Endothelial cell of umbilical vein (primary cell): ENCODE measurements around the gene LCLAT1. TPM values are rescaled to one million over a fixed set of nuclear protein-coding genes. Genes with fewer than 3 reads are reported as not detected.

Experiments
- BruUV-seq: library from RNA; stranded (reverse); fragments of 400-500 nt; replicated peaks from 2 replicates; lab custom pipeline; 2021; lab: Mats Ljungman, UMichigan
- CTCF ChIA-PET: fragments of 300-600, 350-600 bp; sonication (Branson Sonifier 250); formaldehyde crosslinking; loops from one replicate; lab custom pipeline; 2021; ENCODE audit warnings: antibody characterized with exemption, inconsistent platforms; lab: Charles Lee
- POLR2A ChIA-PET: fragments of 300-600, 350-600 bp; sonication (Branson Sonifier 250); formaldehyde crosslinking; loops from one replicate; lab custom pipeline; 2021; ENCODE audit warnings: antibody characterized with exemption, inconsistent platforms; lab: Charles Lee
- DNase-seq: peaks from one replicate; pipeline ENCODE4 v3.0.0-alpha.2; 2011; ENCODE audit warnings: low read depth, low spot score
- FAIRE-seq: peaks from 2 replicates; lab custom pipeline; 2011; peaks lifted over from hg19 to GRCh38; lab: Jason Lieb, UNC
- H2AFZ ChIP-seq: 2 replicates; pipeline ENCODE4 v1.6.0; 2012; ENCODE audit warnings: low read depth, low read length, control low read depth, inconsistent platforms
- H3K27ac ChIP-seq: 2 replicates; pipeline ENCODE4 v1.5.1; 2011; ENCODE audit warnings: low read depth, mild to moderate bottlenecking, control low read depth, low read length, moderate library complexity; ENCODE audit not compliant: insufficient read depth
- H3K27me3 ChIP-seq, 2 experiments: 2 replicates each; pipeline versions ENCODE4 v1.6.0 to v1.6.1; 2011; ENCODE audit warnings: low read length in 2 of 2, mixed read lengths in 1 of 2; ENCODE audit not compliant: control insufficient read depth in 2 of 2, insufficient read depth in 2 of 2
- H3K36me3 ChIP-seq, 2 experiments: 2 replicates in 1 of 2; 3 replicates in 1 of 2; pipeline ENCODE4 v1.5.1; 2011; ENCODE audit warnings: low read length in 2 of 2, mild to moderate bottlenecking in 1 of 2, moderate library complexity in 1 of 2; ENCODE audit not compliant: control insufficient read depth in 2 of 2, insufficient read depth in 2 of 2; ENCODE audit errors: extremely low read depth in 1 of 2
- H3K4me1 ChIP-seq: 3 replicates; pipeline ENCODE4 v1.5.1; 2011; ENCODE audit warnings: mild to moderate bottlenecking, low read length; ENCODE audit not compliant: control insufficient read depth, insufficient read depth; ENCODE audit errors: extremely low read depth
- H3K4me2 ChIP-seq: 2 replicates; pipeline ENCODE4 v1.6.1; 2011; ENCODE audit warnings: low read length, control low read depth, mixed read lengths; ENCODE audit not compliant: insufficient read depth
- H3K4me3 ChIP-seq, 3 experiments: fragments of 200-600 bp in 1 of 3; sonication (generic), shearing (Covaris generic) in 1 of 3; replicated peaks in 1 of 3; 2 replicates each; pipeline ENCODE4 v1.5.1; 2011 to 2016; ENCODE audit warnings: control low read depth in 3 of 3, low read length in 3 of 3, mild to moderate bottlenecking in 2 of 3, inconsistent platforms in 1 of 3, low read depth in 1 of 3, moderate library complexity in 1 of 3; ENCODE audit not compliant: insufficient read depth in 1 of 3
- H3K79me2 ChIP-seq: 2 replicates; pipeline ENCODE4 v1.6.0; 2012; ENCODE audit warnings: low read length, inconsistent platforms; ENCODE audit not compliant: control insufficient read depth, insufficient read depth
- H3K9ac ChIP-seq: replicated peaks from 2 replicates; pipeline ENCODE3; 2011; ENCODE audit warnings: low read length, control low read depth; ENCODE audit not compliant: insufficient read depth; ENCODE audit errors: extremely low read depth
- H3K9me1 ChIP-seq: replicated peaks from 3 replicates; pipeline ENCODE4 v1.6.0; 2011; ENCODE audit warnings: mild to moderate bottlenecking, low read length; ENCODE audit not compliant: control insufficient read depth, insufficient read depth; ENCODE audit errors: extremely low read depth
- H3K9me3 ChIP-seq: replicated peaks from 2 replicates; pipeline ENCODE4 v1.5.1; 2012; ENCODE audit warnings: low read length, inconsistent platforms; ENCODE audit not compliant: control insufficient read depth, insufficient read depth
- H4K20me1 ChIP-seq: replicated peaks from 2 replicates; pipeline ENCODE3; 2011; ENCODE audit warnings: mild to moderate bottlenecking, low read length; ENCODE audit not compliant: control insufficient read depth, insufficient read depth; ENCODE audit errors: extremely low read depth
- CTCF ChIP-seq, 2 donors: IDR thresholded peaks; 1 replicate in 1 of 2; 2 replicates in 1 of 2; pipeline ENCODE4 v1.5.1; 2011; ENCODE audit warnings: low read length in 2 of 2, mild to moderate bottlenecking in 2 of 2, moderate library complexity in 2 of 2, control low read depth in 1 of 2, inconsistent platforms in 1 of 2, low read depth in 1 of 2; ENCODE audit not compliant: insufficient read depth in 1 of 2; ENCODE audit errors: extremely low read depth in 1 of 2
- EZH2 ChIP-seq: IDR thresholded peaks from 2 replicates; pipeline ENCODE4 v1.6.1; 2012; ENCODE audit warnings: borderline replicate concordance, low read depth, mild to moderate bottlenecking, moderate library complexity, low read length, inconsistent platforms; ENCODE audit not compliant: severe bottlenecking
- FOS ChIP-seq: IDR thresholded peaks from 2 replicates; pipeline ENCODE4 v1.6.1; 2011; ENCODE audit warnings: mild to moderate bottlenecking, low read length, moderate library complexity, borderline replicate concordance; ENCODE audit not compliant: insufficient read depth
- GATA2 ChIP-seq: IDR thresholded peaks from 2 replicates; pipeline ENCODE4 v1.7.0; 2011; ENCODE audit warnings: low read depth, mild to moderate bottlenecking, moderate library complexity, mixed read lengths, low read length; ENCODE audit not compliant: insufficient read length, insufficient read depth
- JUN ChIP-seq: IDR thresholded peaks from 2 replicates; pipeline ENCODE4 v1.6.1; 2011; ENCODE audit warnings: borderline replicate concordance, low read depth; ENCODE audit not compliant: insufficient read length, insufficient read depth
- MAX ChIP-seq: IDR thresholded peaks from 2 replicates; pipeline ENCODE4 v1.6.1; 2011; ENCODE audit not compliant: insufficient read depth, insufficient read length
- MYC ChIP-seq: IDR thresholded peaks from one replicate; pipeline ENCODE4 v1.6.1; 2011; ENCODE audit warnings: mild to moderate bottlenecking, low read depth, low read length
- POLR2A ChIP-seq: IDR thresholded peaks from 2 replicates; pipeline ENCODE4 v1.6.1; 2012; ENCODE audit warnings: low read depth, mild to moderate bottlenecking, control low read depth, low read length
- POLR2AphosphoS5 ChIP-seq: IDR thresholded peaks from 2 replicates; pipeline ENCODE4 v1.6.1; 2012; ENCODE audit warnings: low read depth, mild to moderate bottlenecking, control low read depth, low read length, moderate library complexity; ENCODE audit not compliant: insufficient read depth
- dilution Hi-C: fragments of 300-500 bp; cut with MboI; formaldehyde crosslinking; loops from one replicate; pipeline ENCODE4 v1.15.0; 2019; ENCODE audit warnings: low sequenced_read_pairs; ENCODE audit not compliant: extremely low pct_ligation_motif_present
- intact Hi-C: fragments of 100-400 bp; cut with micrococcal nuclease; formaldehyde crosslinking; loops from one replicate; pipeline ENCODE4 v1.10.0; 2022
- polyA plus RNA-seq, 4 experiments: library from polyadenylated mRNA; depleted of rRNA in 3 of 4; stranded (reverse) in 3 of 4; unstranded in 1 of 4; fragments of >200 nt; gene quantifications; 2 replicates each; pipeline versions ENCODE4 v1.2.1 to v1.2.3, GENCODE V29; 2011 to 2012; ENCODE audit warnings: missing spikeins in 1 of 4
- total RNA-seq: library from RNA; stranded (reverse); gene quantifications from 2 replicates; pipeline ENCODE4 v1.2.3, GENCODE V29; 2021

LCLAT1 gene
- total and polyA plus RNA-seq, 2 donors (not counting 3 experiments of a cell fraction or from before 2014, with no cell fraction given): 6.1 to 20.8 TPM

GRCh38 chr2:30645081-30645744 is 198.2 kb downstream of the LCLAT1 start:
- Histone ChIP-seq H4K20me1 (no peaks in the 10 kb centered on the region), H3K27me3 (no peaks in the 10 kb centered on the region), H3K4me3 (no peak overlapping the region), H3K36me3 (peaks cover 0 to 2% of the 10 kb centered on the region in 2 experiments), H3K9ac (no peak overlapping the region), H3K79me2 (no peaks in the 10 kb centered on the region), H3K27ac (no peak overlapping the region), H3K4me1 (no peaks in the 10 kb centered on the region), H3K9me3 (no peaks in the 10 kb centered on the region), H3K4me2 (no peak overlapping the region), H3K9me1 (no peaks in the 10 kb centered on the region), H2AFZ (no peak overlapping the region)
- DNase-seq: no peak
- FAIRE-seq: no peak
- dilution Hi-C loops: no loop called here
- BruUV-seq: no TSS peak
- no peak for TF ChIP-seq CTCF (IDR thresholded peaks at IDR 0.05; ENCODE audit: extremely low read depth in 1 of 2, insufficient read depth in 1 of 2, low read depth in 1 of 2, low read length in 2 of 2)
- no peak for TF ChIP-seq EZH2
- no peak for TF ChIP-seq JUN
- no peak for TF ChIP-seq FOS
- no peak for TF ChIP-seq GATA2
- no peak for TF ChIP-seq MYC
- no peak for TF ChIP-seq POLR2AphosphoS5
- no peak for TF ChIP-seq MAX
- no peak for TF ChIP-seq POLR2A
- CTCF ChIA-PET: no interaction called here
- intact Hi-C loops: no loop called here
- POLR2A ChIA-PET: no interaction called here
